ENCODE results near the gene NLRP1.

Gene NLRP1

GRCh38 chr17:5563456-5563855 lies 20.9 kb downstream of the NLRP1 start:
- no peak overlapping the region for H3K27ac ChIP-seq (ENCODE audit: low read length)
- no peaks in the 10 kb centered on the region for H3K4me1 ChIP-seq (ENCODE audit: control insufficient read depth, low read depth, low read length)
- H3K27me3 ChIP-seq (ENCODE audit: control insufficient read depth, insufficient read depth, low read length): no peaks in the 10 kb centered on the region
- H3K4me3 ChIP-seq (ENCODE audit: low read length): no peak overlapping the region
- H3K9ac ChIP-seq (ENCODE audit: low read length): no peak overlapping the region
- no peaks in the 10 kb centered on the region for H3K9me3 ChIP-seq (ENCODE audit: control insufficient read depth, low read depth, low read length)
- no peaks in the 10 kb centered on the region for H3K36me3 ChIP-seq (ENCODE audit: control insufficient read depth, low read depth, low read length)

DNA sequence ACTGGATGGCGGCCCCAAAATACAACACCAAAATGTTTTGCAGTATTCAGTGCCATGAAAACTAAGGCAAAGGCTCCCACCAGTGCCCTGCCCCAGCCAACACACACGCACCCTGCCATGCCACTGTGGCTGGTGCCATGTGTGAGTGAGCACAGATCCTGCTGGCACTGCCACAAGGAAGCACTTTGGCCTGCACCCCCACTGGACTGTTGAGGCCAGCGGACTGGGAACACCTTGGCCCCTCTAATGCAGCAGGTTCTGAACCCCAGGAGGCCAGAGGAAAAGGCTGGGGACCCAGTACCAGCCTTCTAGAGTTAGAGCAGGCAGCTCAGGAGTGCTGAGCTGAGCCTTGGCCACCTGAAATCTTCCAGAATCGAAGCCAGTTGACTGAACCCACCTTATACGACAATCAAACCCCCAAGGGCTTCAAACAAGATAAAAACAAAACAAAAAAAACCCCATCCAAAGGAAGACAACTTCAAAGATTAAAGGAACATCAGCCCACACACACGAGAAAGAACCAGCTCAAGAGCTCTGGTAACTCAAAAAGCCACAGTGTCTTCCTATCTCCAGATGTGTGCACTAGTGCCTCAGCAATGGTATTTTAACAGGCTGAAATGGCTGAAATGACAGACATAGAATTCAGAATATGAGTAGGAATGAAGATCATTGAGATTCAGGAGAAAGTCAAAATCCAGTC lies 21.5 kb downstream of the NLRP1 start:
- Histone ChIP-seq H3K4me1 (ENCODE audit: control insufficient read depth, low read depth, low read length) (no peaks in the 10 kb centered on the region), H3K36me3 (ENCODE audit: control insufficient read depth, low read depth, low read length) (no peaks in the 10 kb centered on the region), H3K4me3 (ENCODE audit: low read length) (no peak overlapping the region), H3K27me3 (ENCODE audit: control insufficient read depth, insufficient read depth, low read length) (no peaks in the 10 kb centered on the region), H3K9ac (ENCODE audit: low read length) (no peak overlapping the region), H3K9me3 (ENCODE audit: control insufficient read depth, low read depth, low read length) (no peaks in the 10 kb centered on the region), H3K27ac (ENCODE audit: low read length) (no peak overlapping the region)

DNA sequence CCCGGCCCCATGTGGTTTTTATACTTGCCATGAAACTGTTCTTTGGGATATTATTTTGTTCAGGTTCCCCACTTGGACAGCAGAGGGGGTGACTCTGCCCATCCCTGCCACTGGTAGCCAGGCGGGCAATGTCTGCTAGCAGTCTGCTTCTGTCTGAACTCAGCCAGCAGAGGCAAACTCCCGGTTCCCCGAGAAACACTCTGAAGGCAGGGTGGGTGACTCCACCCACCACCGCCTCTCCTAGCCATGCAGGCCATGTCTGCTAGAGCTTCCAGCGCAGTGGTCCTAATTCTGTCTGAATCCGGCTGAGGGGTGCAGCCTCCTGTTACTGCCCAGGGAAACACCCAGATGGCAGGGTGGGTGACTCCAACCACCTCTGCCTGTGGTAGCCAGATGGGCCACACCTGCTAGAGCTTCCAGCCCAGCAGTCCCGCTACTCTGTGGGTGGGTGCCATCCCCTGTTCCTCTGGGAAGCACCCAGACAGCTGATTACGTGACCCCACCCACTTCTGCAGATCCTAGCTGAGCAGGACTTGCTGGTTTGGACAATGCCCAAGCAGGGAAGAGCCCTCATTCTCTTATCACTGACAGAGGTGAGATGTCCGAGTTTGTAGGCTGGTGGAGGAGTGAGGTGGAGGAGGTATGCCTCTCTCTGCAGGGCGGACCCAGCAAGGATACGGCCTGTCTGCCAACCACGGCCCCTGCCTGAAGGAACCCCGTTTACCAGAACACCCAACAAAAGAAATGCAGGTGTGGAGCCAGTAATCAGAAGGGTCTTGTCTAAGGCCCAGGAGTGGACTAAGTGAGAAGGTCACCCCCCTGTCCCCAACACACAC lies 22.4 kb downstream of the NLRP1 start:
- Histone ChIP-seq H3K27ac (ENCODE audit: low read length) (no peak overlapping the region), H3K4me3 (ENCODE audit: low read length) (no peak overlapping the region), H3K36me3 (ENCODE audit: control insufficient read depth, low read depth, low read length) (no peaks in the 10 kb centered on the region), H3K9me3 (ENCODE audit: control insufficient read depth, low read depth, low read length) (no peaks in the 10 kb centered on the region), H3K27me3 (ENCODE audit: control insufficient read depth, insufficient read depth, low read length) (no peaks in the 10 kb centered on the region), H3K9ac (ENCODE audit: low read length) (no peak overlapping the region), H3K4me1 (ENCODE audit: control insufficient read depth, low read depth, low read length) (no peaks in the 10 kb centered on the region)

- Histone ChIP-seq H3K4me3 (ENCODE audit: low read length) (no peak overlapping the region), H3K27me3 (ENCODE audit: control insufficient read depth, insufficient read depth, low read length) (no peaks in the 10 kb centered on the region), H3K9me3 (ENCODE audit: control insufficient read depth, low read depth, low read length) (no peaks in the 10 kb centered on the region), H3K9ac (ENCODE audit: low read length) (no peak overlapping the region), H3K36me3 (ENCODE audit: control insufficient read depth, low read depth, low read length) (no peaks in the 10 kb centered on the region), H3K27ac (ENCODE audit: low read length) (no peak overlapping the region), H3K4me1 (ENCODE audit: control insufficient read depth, low read depth, low read length) (no peaks in the 10 kb centered on the region)
These were observed 23.8 kb downstream of the NLRP1 start for GRCh38 chr17:5560361-5560988.

GRCh38 chr17:5558815-5559785 lies 25.2 kb downstream of the NLRP1 start:
- H3K27ac ChIP-seq (ENCODE audit: low read length): no peak overlapping the region
- H3K4me1 ChIP-seq (ENCODE audit: control insufficient read depth, low read depth, low read length): no peaks in the 10 kb centered on the region
- no peak overlapping the region for H3K4me3 ChIP-seq (ENCODE audit: low read length)
- H3K36me3 ChIP-seq (ENCODE audit: control insufficient read depth, low read depth, low read length): no peaks in the 10 kb centered on the region
- no peak overlapping the region for H3K9ac ChIP-seq (ENCODE audit: low read length)
- no peaks in the 10 kb centered on the region for H3K27me3 ChIP-seq (ENCODE audit: control insufficient read depth, insufficient read depth, low read length)
- H3K9me3 ChIP-seq (ENCODE audit: control insufficient read depth, low read depth, low read length): no peaks in the 10 kb centered on the region

DNA sequence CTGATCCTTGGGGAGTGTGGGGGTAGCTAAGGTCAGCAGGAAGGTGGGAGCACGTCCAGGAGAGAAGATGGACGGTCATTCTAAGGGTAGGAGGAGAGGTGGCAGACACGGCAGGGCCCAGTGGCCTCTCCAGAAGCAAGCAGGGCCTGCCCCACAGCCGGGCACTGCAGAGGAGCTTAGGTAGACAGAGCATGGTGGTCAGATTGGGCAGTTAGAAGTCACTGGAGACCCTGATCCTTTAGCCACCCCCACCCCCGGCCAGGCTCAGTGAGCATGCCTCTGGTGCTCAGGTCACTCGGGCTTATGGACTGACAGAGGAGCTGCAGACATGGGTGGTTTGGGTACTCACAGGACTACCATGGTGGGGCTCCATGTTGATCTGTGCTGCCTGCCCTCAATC lies 26.3 kb downstream of the NLRP1 start:
- Histone ChIP-seq H3K27me3 (ENCODE audit: control insufficient read depth, insufficient read depth, low read length) (no peaks in the 10 kb centered on the region), H3K9me3 (ENCODE audit: control insufficient read depth, low read depth, low read length) (no peaks in the 10 kb centered on the region), H3K4me1 (ENCODE audit: control insufficient read depth, low read depth, low read length) (no peaks in the 10 kb centered on the region), H3K27ac (ENCODE audit: low read length) (no peak overlapping the region), H3K9ac (ENCODE audit: low read length) (no peak overlapping the region), H3K36me3 (ENCODE audit: control insufficient read depth, low read depth, low read length) (no peaks in the 10 kb centered on the region), H3K4me3 (ENCODE audit: low read length) (no peak overlapping the region)

GRCh38 chr17:5557485-5557884 lies 26.8 kb downstream of the NLRP1 start:
- Histone ChIP-seq H3K9ac (ENCODE audit: low read length) (no peak overlapping the region), H3K27me3 (ENCODE audit: control insufficient read depth, insufficient read depth, low read length) (no peaks in the 10 kb centered on the region), H3K4me1 (ENCODE audit: control insufficient read depth, low read depth, low read length) (no peaks in the 10 kb centered on the region), H3K27ac (ENCODE audit: low read length) (no peak overlapping the region), H3K9me3 (ENCODE audit: control insufficient read depth, low read depth, low read length) (no peaks in the 10 kb centered on the region), H3K36me3 (ENCODE audit: control insufficient read depth, low read depth, low read length) (no peaks in the 10 kb centered on the region), H3K4me3 (ENCODE audit: low read length) (no peak overlapping the region)

DNA sequence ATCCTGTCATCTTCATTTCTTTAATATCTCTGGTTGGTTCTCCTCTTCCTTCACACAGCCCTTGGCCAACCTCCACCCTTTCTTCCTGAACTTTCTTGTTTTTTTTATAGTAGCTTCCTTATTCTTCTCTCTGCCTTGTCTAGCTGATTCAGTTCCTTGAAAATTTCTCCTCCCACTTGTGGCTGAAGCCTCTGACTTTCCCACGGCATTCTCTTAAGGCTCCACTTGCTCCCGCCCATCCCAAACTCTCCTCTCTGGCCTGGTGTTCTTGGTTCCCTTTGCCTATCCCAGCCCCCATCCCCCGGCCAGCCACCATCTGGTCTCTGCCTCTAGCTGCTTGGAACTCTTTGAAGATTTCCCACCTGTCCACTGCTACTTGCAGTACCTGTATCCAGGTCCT lies 29.1 kb downstream of the NLRP1 start:
- Histone ChIP-seq H3K4me1 (ENCODE audit: control insufficient read depth, low read depth, low read length) (no peaks in the 10 kb centered on the region), H3K9me3 (ENCODE audit: control insufficient read depth, low read depth, low read length) (no peaks in the 10 kb centered on the region), H3K9ac (ENCODE audit: low read length) (no peak overlapping the region), H3K36me3 (ENCODE audit: control insufficient read depth, low read depth, low read length) (no peaks in the 10 kb centered on the region), H3K27me3 (ENCODE audit: control insufficient read depth, insufficient read depth, low read length) (no peaks in the 10 kb centered on the region), H3K27ac (ENCODE audit: low read length) (no peak overlapping the region), H3K4me3 (ENCODE audit: low read length) (no peak overlapping the region)

GRCh38 chr17:5553479-5553878 lies 30.8 kb downstream of the NLRP1 start:
- Histone ChIP-seq H3K27me3 (ENCODE audit: control insufficient read depth, insufficient read depth, low read length) (no peaks in the 10 kb centered on the region), H3K36me3 (ENCODE audit: control insufficient read depth, low read depth, low read length) (no peaks in the 10 kb centered on the region), H3K4me1 (ENCODE audit: control insufficient read depth, low read depth, low read length) (no peaks in the 10 kb centered on the region), H3K27ac (ENCODE audit: low read length) (no peak overlapping the region), H3K9ac (ENCODE audit: low read length) (no peak overlapping the region), H3K9me3 (ENCODE audit: control insufficient read depth, low read depth, low read length) (no peaks in the 10 kb centered on the region), H3K4me3 (ENCODE audit: low read length) (no peak overlapping the region)

- no peaks in the 10 kb centered on the region for H3K9me3 ChIP-seq (ENCODE audit: control insufficient read depth, low read depth, low read length)
- no peaks in the 10 kb centered on the region for H3K27me3 ChIP-seq (ENCODE audit: control insufficient read depth, insufficient read depth, low read length)
- no peaks in the 10 kb centered on the region for H3K36me3 ChIP-seq (ENCODE audit: control insufficient read depth, low read depth, low read length)
- no peaks in the 10 kb centered on the region for H3K4me1 ChIP-seq (ENCODE audit: control insufficient read depth, low read depth, low read length)
- H3K4me3 ChIP-seq (ENCODE audit: low read length): no peak overlapping the region
- no peak overlapping the region for H3K27ac ChIP-seq (ENCODE audit: low read length)
- no peak overlapping the region for H3K9ac ChIP-seq (ENCODE audit: low read length)
These were observed 31.5 kb downstream of the NLRP1 start for GRCh38 chr17:5552841-5553240.

Data from iPS-18a (cell line).